SK-N-SH treated with all-trans-retinoic acid at 6 μM for 48 hours (cell line): ENCODE data around the gene ABCA1.

ENCODE experiments used
- ATAC-seq: fragments of 200-7000 bp; cut with Tn5 transposase; 3 replicates; pipeline ENCODE4 v1.9.1; 2020; ENCODE audit warnings: mild to moderate bottlenecking, moderate library complexity
- BACH2 ChIP-seq: fragments of 250-450 bp; sonication (Bioruptor Pico); IDR thresholded peaks from 2 replicates; pipeline ENCODE4 v1.9.0; 2021; ENCODE audit warnings: mild to moderate bottlenecking, borderline replicate concordance
- CREB5 ChIP-seq: fragments of 250-450 bp; sonication (Bioruptor Pico); IDR thresholded peaks from 2 replicates; pipeline ENCODE4 v1.5.1; 2020; ENCODE audit warnings: low read depth, mild to moderate bottlenecking, moderate library complexity
- CSDC2 ChIP-seq: fragments of 250-450 bp; sonication (Bioruptor Pico); IDR thresholded peaks from 2 replicates; pipeline ENCODE4 v1.5.0; 2020; ENCODE audit warnings: mild to moderate bottlenecking, moderate library complexity
- ESRRG ChIP-seq: fragments of 250-450 bp; sonication (Bioruptor Pico); IDR thresholded peaks from 2 replicates; pipeline ENCODE4 v1.6.1; 2021; ENCODE audit warnings: mild to moderate bottlenecking
- GLIS3 ChIP-seq: fragments of 250-450 bp; sonication (Bioruptor Pico); IDR thresholded peaks from 2 replicates; pipeline ENCODE4 v1.5.0; 2020; ENCODE audit warnings: mild to moderate bottlenecking, moderate library complexity
- ISL1 ChIP-seq: fragments of 250-450 bp; sonication (Bioruptor Pico); IDR thresholded peaks from 2 replicates; pipeline ENCODE4 v2.1.2; 2022; ENCODE audit warnings: mild to moderate bottlenecking, moderate library complexity
- OSR1 ChIP-seq: fragments of 250-450 bp; sonication (Bioruptor Pico); IDR thresholded peaks from 2 replicates; pipeline ENCODE4 v1.8.0; 2022; ENCODE audit warnings: moderate library complexity, mild to moderate bottlenecking, inconsistent platforms
- PPARA ChIP-seq: fragments of 250-450 bp; sonication (Bioruptor Pico); IDR thresholded peaks from 2 replicates; pipeline ENCODE4 v1.5.0; 2020; ENCODE audit warnings: mild to moderate bottlenecking, borderline replicate concordance
- RARB ChIP-seq: fragments of 250-450 bp; sonication (Bioruptor Pico); IDR thresholded peaks from 2 replicates; pipeline ENCODE4 v1.8.0; 2021; ENCODE audit warnings: mild to moderate bottlenecking, moderate library complexity
- SNAI2 ChIP-seq: fragments of 250-450 bp; sonication (Bioruptor Pico); IDR thresholded peaks from 2 replicates; pipeline ENCODE4 v1.5.0; 2020; ENCODE audit warnings: mild to moderate bottlenecking, moderate library complexity
- TCF4 ChIP-seq: fragments of 250-450 bp; sonication (Bioruptor Pico); IDR thresholded peaks from 2 replicates; pipeline ENCODE4 v1.8.0; 2021; ENCODE audit warnings: mild to moderate bottlenecking, moderate library complexity, borderline replicate concordance
- TOX ChIP-seq: fragments of 250-450 bp; sonication (Bioruptor Pico); IDR thresholded peaks from 2 replicates; pipeline ENCODE4 v1.8.0; 2021; ENCODE audit warnings: mild to moderate bottlenecking, moderate library complexity, borderline replicate concordance
- TSHZ2 ChIP-seq: fragments of 250-450 bp; sonication (Bioruptor Pico); IDR thresholded peaks from 2 replicates; pipeline ENCODE4 v1.5.0; 2020; ENCODE audit warnings: mild to moderate bottlenecking, moderate library complexity
- ZC3H10 ChIP-seq: fragments of 250-450 bp; sonication (Bioruptor Pico); IDR thresholded peaks from 2 replicates; pipeline ENCODE4 v1.5.1; 2021; ENCODE audit warnings: mild to moderate bottlenecking, moderate library complexity
- ZFP3 ChIP-seq: fragments of 250-450 bp; sonication (Bioruptor Pico); IDR thresholded peaks from 2 replicates; pipeline ENCODE4 v1.5.0; 2020; ENCODE audit warnings: mild to moderate bottlenecking, moderate library complexity
- ZFP30 ChIP-seq: fragments of 450-650 bp; formaldehyde crosslinking; IDR thresholded peaks from 2 replicates; pipeline ENCODE4 v1.5.0; 2022; ENCODE audit warnings: mild to moderate bottlenecking, moderate library complexity
- ZNF565 ChIP-seq: fragments of 450-650 bp; formaldehyde crosslinking; conservative IDR thresholded peaks from 2 replicates; pipeline ENCODE4 v1.5.0; 2020; ENCODE audit warnings: low read depth, mild to moderate bottlenecking, moderate library complexity
- ZNF70 ChIP-seq: fragments of 450-650 bp; formaldehyde crosslinking; IDR thresholded peaks from 2 replicates; pipeline ENCODE4 v1.5.0; 2020; ENCODE audit warnings: mild to moderate bottlenecking, moderate library complexity
- ZNF8 ChIP-seq: fragments of 450-650 bp; formaldehyde crosslinking; IDR thresholded peaks from 2 replicates; pipeline ENCODE4 v1.5.0; 2020; ENCODE audit warnings: mild to moderate bottlenecking, moderate library complexity
- TF ChIP-seq, protein P1 (sequence below): fragments of 250-450 bp; sonication (Bioruptor Pico); IDR thresholded peaks from 2 replicates; pipeline ENCODE4 v1.8.0; 2021; ENCODE audit warnings: low read depth, mild to moderate bottlenecking, moderate library complexity, borderline replicate concordance
- TF ChIP-seq, protein P2 (sequence below): fragments of 250-450 bp; sonication (Bioruptor Pico); IDR thresholded peaks from 2 replicates; pipeline ENCODE4 v1.8.0; 2020; ENCODE audit warnings: mild to moderate bottlenecking, moderate library complexity, borderline replicate concordance
- TF ChIP-seq, protein P3 (sequence below): fragments of 250-450 bp; sonication (Bioruptor Pico); IDR thresholded peaks from 2 replicates; pipeline ENCODE4 v1.5.1; 2021; ENCODE audit warnings: mild to moderate bottlenecking, moderate library complexity

Gene ABCA1

DNA sequence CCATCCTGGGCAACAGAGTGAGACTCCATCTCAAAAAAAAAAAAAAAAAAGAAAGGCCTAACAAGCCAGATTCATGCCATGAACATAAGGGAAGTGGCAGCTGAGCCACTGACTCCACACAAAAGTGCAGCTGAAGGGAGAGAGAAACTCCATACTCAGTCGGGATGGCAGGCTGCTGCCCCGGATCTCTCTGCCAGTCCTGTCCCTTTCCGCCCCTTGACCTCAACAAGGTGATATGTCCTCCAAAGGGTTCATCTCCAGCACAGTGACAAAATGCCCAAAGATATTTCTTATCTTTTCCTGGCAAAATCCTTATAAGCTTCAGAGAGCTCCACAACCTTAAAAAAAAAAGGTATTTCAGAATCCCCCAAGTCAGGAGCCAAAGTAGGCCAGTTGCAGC is 52.6 kb downstream of the ABCA1 start:
- TF ChIP-seq ZFP30 (no peak), TSHZ2 (CRISPR knock-in tag) (no peak), CSDC2 (no peak), ZNF70 (CRISPR knock-in tag) (no peak), RARB (CRISPR knock-in tag) (no peak), TCF4 (no peak), ZNF8 (CRISPR knock-in tag) (no peak), CREB5 (CRISPR knock-in tag) (no peak), ZC3H10 (CRISPR knock-in tag) (no peak), ZFP3 (CRISPR knock-in tag) (no peak), ISL1 (no peak), BACH2 (no peak), PPARA (no peak), GLIS3 (CRISPR knock-in tag) (no peak), ZNF565 (CRISPR knock-in tag) (no peak), ESRRG (CRISPR knock-in tag) (no peak)
- TF ChIP-seq, protein P1, sequence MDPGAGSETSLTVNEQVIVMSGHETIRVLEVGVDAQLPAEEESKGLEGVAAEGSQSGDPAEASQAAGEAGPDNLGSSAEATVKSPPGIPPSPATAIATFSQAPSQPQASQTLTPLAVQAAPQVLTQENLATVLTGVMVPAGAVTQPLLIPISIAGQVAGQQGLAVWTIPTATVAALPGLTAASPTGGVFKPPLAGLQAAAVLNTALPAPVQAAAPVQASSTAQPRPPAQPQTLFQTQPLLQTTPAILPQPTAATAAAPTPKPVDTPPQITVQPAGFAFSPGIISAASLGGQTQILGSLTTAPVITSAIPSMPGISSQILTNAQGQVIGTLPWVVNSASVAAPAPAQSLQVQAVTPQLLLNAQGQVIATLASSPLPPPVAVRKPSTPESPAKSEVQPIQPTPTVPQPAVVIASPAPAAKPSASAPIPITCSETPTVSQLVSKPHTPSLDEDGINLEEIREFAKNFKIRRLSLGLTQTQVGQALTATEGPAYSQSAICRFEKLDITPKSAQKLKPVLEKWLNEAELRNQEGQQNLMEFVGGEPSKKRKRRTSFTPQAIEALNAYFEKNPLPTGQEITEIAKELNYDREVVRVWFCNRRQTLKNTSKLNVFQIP (CRISPR knock-in tag) = no peak
- TF ChIP-seq, protein P2, sequence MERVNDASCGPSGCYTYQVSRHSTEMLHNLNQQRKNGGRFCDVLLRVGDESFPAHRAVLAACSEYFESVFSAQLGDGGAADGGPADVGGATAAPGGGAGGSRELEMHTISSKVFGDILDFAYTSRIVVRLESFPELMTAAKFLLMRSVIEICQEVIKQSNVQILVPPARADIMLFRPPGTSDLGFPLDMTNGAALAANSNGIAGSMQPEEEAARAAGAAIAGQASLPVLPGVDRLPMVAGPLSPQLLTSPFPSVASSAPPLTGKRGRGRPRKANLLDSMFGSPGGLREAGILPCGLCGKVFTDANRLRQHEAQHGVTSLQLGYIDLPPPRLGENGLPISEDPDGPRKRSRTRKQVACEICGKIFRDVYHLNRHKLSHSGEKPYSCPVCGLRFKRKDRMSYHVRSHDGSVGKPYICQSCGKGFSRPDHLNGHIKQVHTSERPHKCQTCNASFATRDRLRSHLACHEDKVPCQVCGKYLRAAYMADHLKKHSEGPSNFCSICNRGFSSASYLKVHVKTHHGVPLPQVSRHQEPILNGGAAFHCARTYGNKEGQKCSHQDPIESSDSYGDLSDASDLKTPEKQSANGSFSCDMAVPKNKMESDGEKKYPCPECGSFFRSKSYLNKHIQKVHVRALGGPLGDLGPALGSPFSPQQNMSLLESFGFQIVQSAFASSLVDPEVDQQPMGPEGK (CRISPR knock-in tag) = no peak
- TF ChIP-seq, all 23 proteins: peak for 0
- no peak for ATAC-seq

- no peak for TF ChIP-seq SNAI2 (CRISPR knock-in tag)
- TF ChIP-seq CSDC2 = no peak
- TF ChIP-seq PPARA = no peak
- TF ChIP-seq TSHZ2 (CRISPR knock-in tag) = no peak
- TF ChIP-seq, protein P3, sequence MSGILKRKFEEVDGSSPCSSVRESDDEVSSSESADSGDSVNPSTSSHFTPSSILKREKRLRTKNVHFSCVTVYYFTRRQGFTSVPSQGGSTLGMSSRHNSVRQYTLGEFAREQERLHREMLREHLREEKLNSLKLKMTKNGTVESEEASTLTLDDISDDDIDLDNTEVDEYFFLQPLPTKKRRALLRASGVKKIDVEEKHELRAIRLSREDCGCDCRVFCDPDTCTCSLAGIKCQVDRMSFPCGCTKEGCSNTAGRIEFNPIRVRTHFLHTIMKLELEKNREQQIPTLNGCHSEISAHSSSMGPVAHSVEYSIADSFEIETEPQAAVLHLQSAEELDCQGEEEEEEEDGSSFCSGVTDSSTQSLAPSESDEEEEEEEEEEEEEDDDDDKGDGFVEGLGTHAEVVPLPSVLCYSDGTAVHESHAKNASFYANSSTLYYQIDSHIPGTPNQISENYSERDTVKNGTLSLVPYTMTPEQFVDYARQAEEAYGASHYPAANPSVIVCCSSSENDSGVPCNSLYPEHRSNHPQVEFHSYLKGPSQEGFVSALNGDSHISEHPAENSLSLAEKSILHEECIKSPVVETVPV (CRISPR knock-in tag) = no peak
- TF ChIP-seq ISL1 = no peak
- no peak for TF ChIP-seq TCF4
- TF ChIP-seq OSR1 = no peak
- TF ChIP-seq TOX (CRISPR knock-in tag) = no peak
- no peak for TF ChIP-seq CREB5 (CRISPR knock-in tag)
- no peak for TF ChIP-seq RARB (CRISPR knock-in tag)
- no peak for TF ChIP-seq ZC3H10 (CRISPR knock-in tag)
- no peak for TF ChIP-seq ZNF70 (CRISPR knock-in tag)
- no peak for TF ChIP-seq BACH2
- TF ChIP-seq, protein P1 (CRISPR knock-in tag) = no peak
- no peak for ATAC-seq
Observed at GRCh38 chr9:104873489-104873850, 54.5 kb downstream of the ABCA1 start.
